Activated CD4-positive, CD25-positive, alpha-beta regulatory T cell treated with anti-CD3 and anti-CD28 coated beads, Interleukin-2, amount 50 U/mL, for 16 hours (primary cell): ENCODE results near the gene TRAPPC10.
A peak's percentile ranks its signal among the peaks of the same experiment; 100 is the strongest.

Experiments
- DNase-seq: peaks from one replicate; pipeline ENCODE4 v3.0.0-alpha.2; 2020; ENCODE audit warnings: low read depth, low spot score

TRAPPC10 gene

GRCh38 chr21:44011579-44012473 is at the start of gene TRAPPC10:
Gene TRAPPC10 (plus strand): TSS chr21:44012309. CDS start chr21:44012494, 185 bp downstream.
- DNase-seq, result peak; percentile 55

- DNase-seq, result no peak
Measured at GRCh38 chr21:43965911-43966585, 46.1 kb upstream of the TRAPPC10 start.

GRCh38 chr21:43966946-43967512 is 45.1 kb upstream of the TRAPPC10 start:
- DNase-seq, result no peak

GRCh38 chr21:43967981-43968380 is 44.1 kb upstream of the TRAPPC10 start:
- no peak for DNase-seq

GRCh38 chr21:43968410-43969114 is 43.5 kb upstream of the TRAPPC10 start:
- no peak for DNase-seq

GRCh38 chr21:43969115-43969444 is 43.0 kb upstream of the TRAPPC10 start:
- no peak for DNase-seq

- no peak for DNase-seq
Measured at GRCh38 chr21:43970551-43970950, 41.6 kb upstream of the TRAPPC10 start.

GRCh38 chr21:43971201-43971991 is 40.7 kb upstream of the TRAPPC10 start:
- DNase-seq, result no peak

- DNase-seq, result no peak
Measured at GRCh38 chr21:43971992-43972255, 40.2 kb upstream of the TRAPPC10 start.

- no peak for DNase-seq
Measured at GRCh38 chr21:43972850-43973633, 39.1 kb upstream of the TRAPPC10 start.

- no peak for DNase-seq
Measured at GRCh38 chr21:43973634-43973955, 38.5 kb upstream of the TRAPPC10 start.

- no peak for DNase-seq
Measured at GRCh38 chr21:43974791-43975468, 37.2 kb upstream of the TRAPPC10 start.

- DNase-seq, result peak; percentile 53
Measured at GRCh38 chr21:43975469-43976098, 36.5 kb upstream of the TRAPPC10 start.

GRCh38 chr21:43976661-43977060 is 35.4 kb upstream of the TRAPPC10 start:
- DNase-seq, result no peak

- no peak for DNase-seq
Measured at GRCh38 chr21:43978060-43978459, 34.0 kb upstream of the TRAPPC10 start.

GRCh38 chr21:43979654-43980053 is 32.5 kb upstream of the TRAPPC10 start:
- DNase-seq, result no peak

GRCh38 chr21:43981151-43981870 is 30.8 kb upstream of the TRAPPC10 start:
- no peak for DNase-seq

GRCh38 chr21:43981871-43982210 is 30.3 kb upstream of the TRAPPC10 start:
- no peak for DNase-seq

- DNase-seq, result no peak
Measured at GRCh38 chr21:43982489-43983078, 29.5 kb upstream of the TRAPPC10 start.
